Measurements from ENCODE around the gene WFDC1. TPM values are rescaled to one million over a fixed set of nuclear protein-coding genes. Genes with fewer than 3 reads are reported as not detected.

WFDC1 gene
- polyA plus RNA-seq, 5 donors, result 5.1 to 10.4 (median 6.9) TPM

DNA sequence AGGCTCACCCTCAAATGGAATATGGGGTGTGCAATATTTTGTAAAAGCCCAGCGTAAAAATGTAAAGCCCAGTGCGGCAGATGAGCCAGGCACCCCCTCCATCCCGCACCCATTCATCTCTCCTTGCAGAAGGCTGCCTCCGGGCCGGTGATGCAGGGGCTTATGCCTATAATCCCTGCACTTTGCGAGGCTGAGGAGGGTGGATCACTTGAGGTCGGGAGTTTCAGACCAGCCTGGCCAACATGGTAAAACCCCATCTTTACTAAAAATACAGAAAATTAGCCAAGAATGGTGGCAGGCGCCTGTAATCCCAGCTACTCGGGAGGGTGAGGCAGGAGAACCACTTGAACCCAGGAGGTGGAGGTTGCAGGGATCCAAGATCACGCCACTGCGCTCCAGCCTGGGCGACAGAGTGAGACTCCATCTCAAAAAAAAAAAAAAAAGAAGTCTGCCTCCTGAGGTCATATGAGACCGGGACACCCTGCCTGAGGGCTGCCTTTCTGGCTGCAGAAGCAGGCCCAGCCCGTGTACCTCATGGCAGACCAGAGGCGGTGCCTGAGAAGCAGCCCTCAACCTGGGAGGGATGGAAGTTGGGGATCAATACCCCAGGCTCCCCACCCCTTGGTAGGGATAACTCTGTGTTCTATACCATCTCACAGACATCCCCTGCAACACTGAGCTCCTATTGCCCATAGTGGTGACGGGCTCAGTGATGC lies 56.2 kb downstream of the WFDC1 start:
- DNase-seq, result no peak

DNA sequence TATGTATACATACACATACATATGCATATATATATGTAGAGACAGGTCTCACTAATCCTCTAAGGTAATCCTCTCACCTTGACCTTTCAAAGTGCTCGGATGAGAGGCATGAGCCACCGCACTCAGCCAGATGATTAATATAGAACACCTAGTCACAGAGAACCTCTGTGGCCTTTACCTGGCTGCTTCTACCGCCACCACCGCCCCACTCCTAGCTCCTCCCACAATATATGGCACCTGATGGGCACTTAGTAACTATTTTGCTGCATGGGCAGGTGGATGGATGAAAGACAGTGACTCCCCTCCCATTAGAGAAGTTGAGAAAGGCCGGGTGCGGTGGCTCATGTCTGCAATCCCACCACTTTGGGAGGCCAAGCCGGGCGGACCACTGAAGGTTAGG lies 57.0 kb downstream of the WFDC1 start:
- no peak for DNase-seq

DNA sequence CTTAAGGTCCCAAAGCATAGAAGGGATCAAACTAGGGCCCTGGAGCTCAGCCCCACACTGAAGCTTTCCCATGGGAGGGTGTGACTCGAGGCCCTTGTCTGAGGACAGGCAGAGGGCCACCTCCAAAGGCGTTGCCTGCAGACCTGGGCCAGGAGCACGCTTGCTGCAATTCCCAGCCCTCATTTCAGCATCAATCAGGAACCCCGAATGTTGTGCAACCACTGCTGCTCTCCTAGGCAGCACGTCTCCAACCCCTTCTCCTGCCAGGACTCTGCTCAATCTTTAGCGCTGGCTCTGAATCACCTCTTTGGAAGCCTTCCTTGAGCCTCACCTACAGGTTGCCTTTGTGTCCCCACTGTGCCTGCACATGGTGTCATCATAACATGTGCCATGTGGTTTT lies 59.6 kb downstream of the WFDC1 start:
- no peak for DNase-seq

DNA sequence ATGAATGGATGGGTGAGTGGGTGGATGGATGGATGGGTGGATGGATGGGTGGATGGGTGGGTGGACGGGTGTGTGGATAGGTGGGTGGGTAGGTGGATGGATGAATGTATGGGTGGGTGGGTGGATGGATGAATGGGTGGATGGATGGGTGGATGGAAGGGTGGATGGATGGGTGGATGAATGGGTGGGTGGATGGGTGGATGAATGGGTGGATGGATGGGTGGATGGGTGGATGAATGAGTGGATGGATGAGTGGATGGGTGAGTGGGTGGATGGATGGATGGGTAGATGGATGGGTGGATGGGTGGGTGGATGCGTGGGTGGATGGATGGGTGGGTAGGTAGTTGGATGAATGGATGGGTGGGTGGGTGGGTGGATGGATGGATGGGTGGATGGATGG lies 60.5 kb downstream of the WFDC1 start:
- DNase-seq, result no peak

DNA sequence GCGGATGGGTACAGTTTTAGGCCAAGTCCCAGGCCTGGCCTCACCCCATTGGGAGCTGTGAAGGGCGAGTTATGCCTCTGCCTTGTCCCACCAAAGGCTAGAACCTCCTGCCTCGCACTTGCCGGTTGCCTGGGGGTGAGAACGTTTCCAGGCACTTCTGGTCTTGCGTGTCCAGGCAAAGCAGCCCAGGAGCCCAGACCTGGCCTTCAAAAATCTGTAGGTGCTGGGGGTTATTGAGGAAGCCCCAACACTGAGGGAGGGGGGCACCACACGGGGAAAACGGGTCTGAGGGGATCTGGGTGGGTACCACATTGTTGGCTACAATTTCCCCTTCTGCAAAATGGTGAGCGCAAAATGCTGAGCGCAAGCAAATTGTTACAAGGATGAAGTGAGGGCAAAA lies 61.5 kb downstream of the WFDC1 start:
- DNase-seq, result no peak

DNA sequence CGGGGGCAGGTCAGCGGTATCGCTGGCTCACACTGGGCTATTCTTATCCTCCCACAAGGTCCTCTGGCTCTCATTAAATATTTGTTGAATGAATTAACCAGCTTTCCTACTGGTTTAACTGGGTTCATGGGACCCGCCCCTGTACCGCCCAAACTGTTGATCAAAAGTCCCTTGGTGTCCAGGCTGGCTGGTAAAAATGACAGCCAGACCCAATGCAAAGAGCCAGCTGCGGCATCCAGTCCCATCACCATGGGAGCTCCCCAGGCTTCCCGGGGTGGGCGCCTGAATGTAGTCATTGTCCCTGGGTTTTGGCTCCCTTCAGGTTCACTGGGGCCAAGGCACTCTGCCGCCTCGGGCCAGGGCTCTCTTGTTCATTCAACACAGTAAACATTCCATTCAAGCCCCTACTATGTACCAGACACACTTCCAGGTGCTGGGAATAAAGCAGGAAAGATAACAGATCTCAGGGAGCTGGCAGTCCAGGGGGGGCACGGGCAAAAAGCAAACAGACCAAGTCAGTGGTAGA lies 62.0 kb downstream of the WFDC1 start:
- no peak for DNase-seq

DNA sequence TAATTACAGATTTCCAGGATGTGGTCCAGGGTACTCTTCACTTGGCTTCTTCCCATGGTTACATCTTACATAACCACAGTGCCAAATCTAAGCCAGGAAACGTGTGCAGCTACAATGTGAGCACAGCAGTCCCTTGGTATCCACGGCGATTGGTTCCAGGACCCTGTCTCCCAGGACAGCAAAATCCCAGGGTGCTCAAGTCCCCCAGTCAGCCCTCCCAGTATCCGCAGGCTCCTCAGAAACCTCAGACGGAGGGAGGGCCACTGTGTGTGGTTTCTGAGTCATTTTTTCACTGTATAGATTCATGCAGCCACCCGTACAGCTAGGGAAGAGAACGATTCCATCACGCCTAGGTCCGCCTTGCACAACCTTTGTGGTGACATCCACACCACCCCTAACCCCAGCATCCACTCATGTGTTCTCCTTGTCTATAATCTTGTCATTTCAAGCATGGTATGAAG lies 62.5 kb downstream of the WFDC1 start:
- no peak for DNase-seq

DNA sequence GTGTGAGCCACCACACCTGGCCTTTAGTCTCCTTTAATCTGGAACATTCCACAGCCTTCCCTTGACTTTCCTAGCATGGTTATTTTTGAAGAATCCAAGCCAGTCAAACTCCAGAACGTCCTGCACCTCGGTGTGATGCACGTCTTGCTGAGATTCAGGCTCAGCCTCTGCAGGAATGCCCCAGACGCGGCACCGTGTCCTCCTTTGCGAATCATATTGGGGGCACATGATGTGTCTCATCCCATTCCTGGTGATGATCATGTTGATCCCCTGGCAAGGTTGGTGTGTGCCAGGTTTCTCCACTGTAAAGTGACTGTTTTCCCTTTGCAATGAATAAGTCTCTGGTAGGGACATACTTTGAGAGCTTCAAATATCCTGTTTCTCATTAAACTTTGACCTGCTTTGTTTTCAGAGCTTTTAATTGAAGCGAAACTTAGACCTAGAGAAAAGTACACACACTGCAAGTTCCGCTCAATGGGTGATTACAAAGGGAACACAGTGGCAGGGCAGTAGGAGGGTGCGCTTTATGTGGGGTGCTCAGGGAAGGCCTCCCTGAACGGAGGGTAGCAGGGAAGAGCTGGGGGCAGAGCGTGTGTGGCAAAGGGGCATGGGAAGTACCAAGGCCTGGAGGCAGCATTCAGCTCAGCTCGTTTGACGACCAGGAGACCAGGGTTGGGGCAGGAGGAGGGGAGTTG lies 64.1 kb downstream of the WFDC1 start:
- no peak for DNase-seq

DNA sequence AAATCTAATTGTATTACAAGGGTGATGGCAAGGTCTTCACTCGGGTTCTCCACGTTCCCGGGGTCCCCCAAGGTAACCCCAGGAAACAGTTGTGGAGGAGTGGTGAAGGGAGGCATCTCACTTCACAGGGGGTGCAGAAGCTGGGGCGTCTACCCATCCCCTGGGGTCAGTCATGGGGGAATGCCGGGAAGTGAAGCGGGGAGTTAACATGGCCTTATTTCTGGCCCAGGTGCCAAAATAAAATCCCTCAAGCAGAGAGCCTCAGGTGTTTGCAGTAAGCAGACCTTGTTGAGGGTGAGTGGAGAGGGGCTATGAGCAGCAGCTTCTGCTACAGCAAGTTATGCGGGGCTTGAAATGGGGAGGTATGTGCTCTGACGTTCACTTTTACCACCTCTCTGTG lies 64.6 kb downstream of the WFDC1 start:
- no peak for DNase-seq

DNA sequence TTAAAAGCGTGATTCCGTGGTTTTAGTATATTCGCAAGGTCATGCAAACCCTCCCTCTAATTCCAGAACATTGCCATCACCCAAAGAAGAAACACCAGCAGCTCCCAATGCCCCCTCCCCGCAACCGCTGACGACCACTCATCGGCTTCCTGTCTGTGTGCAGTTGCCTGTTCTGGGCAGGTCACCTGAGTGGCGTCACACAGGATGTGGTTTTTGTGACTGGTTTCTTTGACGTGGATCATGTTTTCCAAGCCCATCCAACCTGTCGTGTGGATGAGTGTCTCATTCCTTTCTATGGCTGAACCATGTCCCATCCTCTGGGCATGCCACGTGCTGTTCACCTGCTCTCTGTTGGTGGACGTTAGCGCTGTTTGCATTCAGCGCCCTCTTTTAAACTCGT lies 65.5 kb downstream of the WFDC1 start:
- DNase-seq, result no peak

DNA sequence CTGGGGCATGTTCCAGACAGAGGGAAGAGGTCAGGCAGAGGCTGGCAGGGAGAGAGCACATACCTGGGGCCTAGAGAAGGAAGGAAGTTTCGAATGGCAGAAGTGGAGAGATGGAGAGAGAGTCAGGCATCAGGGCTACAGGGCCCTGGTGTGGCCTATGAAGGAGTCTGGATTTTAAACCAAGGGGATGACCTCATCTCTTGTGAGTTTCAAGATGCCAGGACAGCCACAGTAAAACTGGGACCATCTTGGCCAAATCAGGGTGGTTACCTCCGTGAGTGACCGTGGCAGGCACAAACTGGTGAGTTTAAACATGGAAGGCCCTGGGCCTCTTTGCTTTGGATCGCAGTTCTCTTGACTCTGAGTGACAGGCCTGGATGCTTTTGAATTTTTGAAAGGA lies 66.1 kb downstream of the WFDC1 start:
- no peak for DNase-seq

DNA sequence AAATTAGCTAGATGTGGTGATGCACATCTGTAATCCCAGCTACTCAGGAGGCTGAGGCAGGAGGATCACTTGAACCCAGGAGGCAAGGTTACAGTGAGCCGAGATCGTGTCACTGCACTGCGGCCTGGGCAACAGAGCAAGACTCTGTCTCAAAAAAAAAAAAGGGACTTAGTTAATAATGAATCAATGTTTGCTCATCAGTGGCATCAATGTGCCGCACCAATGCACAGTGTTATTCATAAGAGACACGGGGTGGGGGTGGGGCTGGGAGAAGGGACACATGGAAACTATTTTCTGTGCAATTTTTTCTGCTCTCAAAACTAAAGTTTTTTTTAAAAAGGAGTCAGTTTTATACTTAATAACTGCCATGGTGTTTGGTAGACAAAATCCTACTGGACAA lies 66.9 kb downstream of the WFDC1 start:
- no peak for DNase-seq

DNA sequence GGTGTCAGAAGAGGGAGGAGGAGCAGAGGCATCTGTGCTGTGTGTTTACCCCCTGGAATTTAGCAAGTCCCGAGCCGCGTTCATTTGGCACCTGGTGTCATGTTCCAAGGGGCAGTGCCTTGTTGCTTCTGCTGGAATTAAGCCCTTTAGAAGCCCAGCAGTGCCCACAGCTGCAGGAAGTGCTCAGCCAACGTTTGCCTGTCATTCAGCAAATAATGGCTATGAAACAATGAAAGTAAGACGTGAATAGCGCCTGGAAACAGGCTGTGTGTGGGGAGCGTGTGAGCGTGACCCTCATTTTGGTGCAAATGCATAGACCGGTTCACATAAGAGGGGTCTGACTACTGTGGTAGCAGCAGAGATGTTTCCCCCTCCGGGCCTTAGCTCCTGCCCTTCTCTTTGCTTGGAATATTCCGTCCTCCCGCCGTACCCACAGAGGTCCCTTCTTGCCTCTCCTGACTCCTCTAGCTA lies 67.8 kb downstream of the WFDC1 start:
- DNase-seq, result no peak

DNA sequence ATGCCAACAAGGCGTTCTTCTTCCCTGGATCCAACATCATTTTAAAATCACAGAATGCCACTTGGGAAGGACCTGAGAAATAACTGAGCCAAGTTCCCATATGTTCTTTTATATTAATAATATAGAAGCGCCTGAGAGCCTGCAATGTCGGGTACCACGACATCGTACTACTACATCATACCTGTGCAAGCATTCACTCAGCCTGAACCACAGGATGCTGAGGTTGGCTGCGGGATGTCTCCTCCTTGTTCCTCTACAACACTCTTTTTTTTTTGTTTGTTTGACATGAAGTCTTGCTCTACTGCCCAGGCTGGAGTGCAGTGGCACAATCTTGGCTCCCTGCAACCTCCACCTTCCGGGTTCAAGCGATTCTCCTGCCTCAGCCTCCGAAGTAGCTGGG lies 71.5 kb downstream of the WFDC1 start:
- no peak for DNase-seq

DNA sequence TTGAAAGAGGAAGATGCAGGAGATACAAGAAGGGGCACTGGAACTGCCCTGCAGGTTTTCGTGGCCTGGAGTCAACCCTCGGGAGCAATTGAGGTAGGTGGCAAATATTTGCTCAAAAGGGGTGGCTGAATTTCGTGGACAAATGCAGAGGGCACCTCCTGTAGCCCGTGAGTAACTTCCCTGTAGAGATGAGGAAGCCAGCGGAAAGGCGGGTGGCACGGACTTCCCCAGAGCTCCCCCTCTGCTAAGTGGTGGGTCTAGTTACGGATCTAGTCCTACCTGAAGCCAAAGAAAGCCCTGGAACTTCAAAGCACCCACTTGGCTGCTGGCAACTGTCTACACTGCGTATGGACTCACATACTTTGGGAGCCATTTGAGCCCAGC lies 72.6 kb downstream of the WFDC1 start:
- no peak for DNase-seq

DNA sequence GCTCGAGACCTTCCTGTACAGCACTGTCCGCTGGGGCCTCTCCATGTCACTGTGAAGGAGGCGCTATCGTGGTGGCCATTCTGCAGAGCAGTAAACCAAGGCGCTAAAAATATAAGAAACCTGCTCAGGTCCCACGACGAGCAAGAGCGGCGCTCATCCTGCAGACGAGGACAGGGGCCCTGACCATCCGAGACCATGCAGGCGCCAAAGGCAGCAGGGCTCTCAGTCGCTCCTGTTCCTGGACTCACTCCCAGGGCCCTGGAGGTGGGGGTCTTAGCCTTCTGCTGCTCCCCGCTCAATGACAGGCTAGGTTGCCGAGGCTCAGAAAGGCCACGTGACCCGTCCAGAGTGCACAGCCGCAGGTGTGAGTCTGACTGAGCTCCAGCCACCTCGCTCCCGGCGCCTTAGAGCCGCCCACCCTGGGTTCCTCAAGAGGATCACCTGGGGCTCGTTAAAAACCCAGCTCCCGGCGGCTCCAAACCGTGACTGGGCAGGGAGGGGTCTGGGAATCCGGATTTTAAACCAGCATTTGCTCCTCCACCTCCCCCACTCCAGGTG lies 73.2 kb downstream of the WFDC1 start:
- DNase-seq, result no peak

DNA sequence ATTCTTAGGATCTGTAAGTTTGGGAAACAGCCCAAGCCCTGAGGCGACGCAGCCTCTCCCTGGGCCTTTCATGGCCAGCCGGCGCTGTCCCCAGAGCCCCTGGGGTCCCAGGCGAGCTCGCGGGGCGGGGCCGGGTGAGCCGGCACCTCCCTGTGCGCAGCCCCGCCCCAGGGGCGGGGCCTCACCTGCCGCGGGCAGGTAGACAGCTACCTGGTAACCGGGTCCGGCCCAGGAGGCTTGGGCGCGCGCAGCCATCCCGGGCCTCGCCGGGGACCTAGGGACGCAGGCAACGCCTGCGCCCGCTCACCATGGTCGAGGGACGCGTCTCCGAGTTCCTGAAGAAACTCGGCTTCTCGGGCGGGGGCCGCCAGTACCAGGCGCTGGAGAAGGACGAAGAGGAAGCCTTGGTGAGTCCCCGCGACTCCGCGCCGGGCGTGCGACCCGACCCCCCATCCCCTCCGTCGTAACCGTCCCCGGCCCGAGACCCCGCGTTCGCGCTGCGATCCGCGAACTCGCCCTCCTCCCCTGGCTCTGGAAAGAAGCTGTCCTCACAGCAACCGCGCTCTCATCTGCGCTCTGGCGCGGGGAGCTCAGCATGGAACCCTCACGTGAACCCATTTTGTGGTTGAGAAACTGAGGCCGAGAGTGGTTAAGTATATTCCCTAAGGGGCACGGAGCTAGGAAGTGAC lies 73.8 kb downstream of the WFDC1 start, which contains the start of gene ATP2C2:
Gene ATP2C2 (plus strand): TSS at position 231 of the 689 bp plus-strand sequence. CDS start 78 bp downstream, at position 309.
- peak; percentile 58 to 59 for DNase-seq

DNA sequence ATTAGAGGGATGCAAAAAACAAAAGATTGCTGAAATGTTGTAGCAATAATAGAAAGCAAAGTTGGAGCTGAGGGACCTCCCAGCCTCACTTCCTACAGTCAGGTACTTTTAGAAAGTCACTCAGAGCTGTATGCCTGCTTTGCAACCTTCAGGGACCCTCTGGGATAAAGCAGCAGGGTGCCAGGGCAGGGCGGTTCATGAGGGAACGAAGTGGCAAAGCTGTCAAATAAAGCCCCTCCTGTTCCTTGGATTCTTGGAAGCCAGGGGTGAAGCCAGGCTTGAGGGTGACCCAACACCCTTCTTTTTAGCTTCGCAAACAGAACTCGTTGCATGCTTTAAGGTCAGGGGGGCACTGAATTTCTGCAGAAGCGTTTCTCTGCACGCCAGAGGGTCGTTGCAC lies 74.4 kb downstream of the WFDC1 start:
- DNase-seq, result no peak

DNA sequence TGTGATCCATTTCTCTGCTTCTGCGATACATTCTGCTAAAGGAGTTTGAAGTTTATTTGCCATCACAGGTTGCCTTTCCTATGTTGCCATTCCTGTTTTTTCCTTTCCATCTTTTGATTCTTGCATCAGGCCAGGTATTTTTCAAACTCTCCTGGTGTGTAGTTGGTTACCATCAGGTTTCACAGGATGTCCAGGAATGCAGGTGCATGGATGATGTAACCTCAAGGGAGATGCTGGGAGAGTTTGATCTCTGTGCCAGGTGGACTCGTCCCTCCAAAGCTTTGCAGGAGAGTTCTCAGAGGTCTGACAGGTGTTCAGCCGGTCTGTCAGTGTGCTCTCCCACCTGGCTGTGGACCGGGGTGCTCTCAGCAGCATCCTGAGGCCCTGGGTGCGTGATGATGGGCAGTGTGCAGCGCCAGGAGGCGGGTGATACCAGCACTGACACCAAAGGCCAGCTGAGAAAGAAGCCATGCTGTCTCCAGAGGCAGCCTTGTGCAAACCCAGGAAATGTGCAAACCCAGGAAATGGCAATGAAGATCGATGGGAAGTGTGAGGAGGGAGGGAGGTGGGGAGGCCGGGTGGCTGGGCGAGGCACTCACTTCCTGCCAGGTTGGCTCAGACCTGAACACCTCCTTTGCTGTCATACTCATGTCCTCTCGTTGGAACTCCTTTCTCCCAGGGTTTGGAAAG lies 75.4 kb downstream of the WFDC1 start:
- no peak for DNase-seq

DNA sequence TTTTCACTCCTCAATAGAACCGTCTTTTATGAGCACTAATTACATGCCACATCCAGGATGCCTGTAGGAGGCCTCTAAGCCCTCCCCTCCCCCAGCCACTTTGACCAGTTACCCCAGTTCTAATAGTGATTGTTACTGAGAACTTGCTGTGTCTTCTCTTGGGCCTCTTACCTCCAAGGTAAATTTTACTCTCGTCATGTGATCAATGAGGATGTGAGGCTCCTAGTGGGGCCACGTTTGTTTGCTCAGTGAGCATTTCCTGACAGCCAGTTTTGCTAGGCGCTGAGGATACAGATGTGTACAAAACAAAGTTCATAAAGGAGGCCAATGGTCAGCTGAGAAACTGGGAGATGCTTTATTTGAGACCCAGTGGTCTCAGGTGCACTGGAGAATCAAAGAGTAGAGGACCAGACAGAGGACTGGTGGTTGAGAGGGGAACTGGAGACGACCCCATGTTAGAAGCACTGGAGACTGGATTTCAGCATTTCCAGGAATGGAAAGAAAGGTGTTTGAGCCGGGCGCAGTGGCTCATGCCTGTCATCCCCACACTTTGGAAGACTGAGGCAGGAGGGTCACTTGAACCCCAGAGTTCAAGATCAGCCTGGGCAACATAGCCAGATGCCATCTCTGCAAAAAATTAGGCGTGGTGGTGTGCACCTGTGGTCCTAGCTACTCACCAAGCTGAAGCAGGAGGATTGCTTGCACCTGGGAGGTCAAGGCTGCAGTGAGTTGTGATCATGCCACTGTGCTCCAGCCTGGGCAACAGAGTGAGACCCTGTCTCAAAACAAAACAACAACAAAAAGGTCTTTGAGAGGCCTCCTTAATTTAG lies 76.3 kb downstream of the WFDC1 start:
- DNase-seq, result no peak

DNA sequence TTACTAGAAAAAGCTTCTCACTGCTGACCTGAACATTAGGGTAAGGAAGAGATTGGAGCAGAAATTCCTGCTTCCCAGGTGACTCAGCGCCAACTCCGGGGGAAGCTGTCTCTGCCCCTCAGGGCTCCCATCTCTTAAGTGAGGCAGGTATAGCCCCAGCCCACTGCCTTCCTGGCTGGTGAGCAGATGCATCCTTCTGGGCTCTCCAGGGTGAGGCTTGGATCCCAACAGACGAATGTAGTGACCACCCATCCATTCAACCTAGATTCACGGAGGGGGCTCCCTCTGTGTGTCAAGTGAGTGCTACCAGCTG lies 76.8 kb downstream of the WFDC1 start:
- no peak for DNase-seq

Data from right lung (tissue), 5 donors.